Measurements from ENCODE around the gene RAD52. TPM values are rescaled to one million over a fixed set of nuclear protein-coding genes. Genes with fewer than 3 reads are reported as not detected.

The RAD52 gene
- total RNA-seq, 2 donors from 2014 or later: 17.0 to 24.9 TPM

GRCh38 chr12:903055-903454 lies 46.4 kb downstream of the RAD52 start:
- H3K36me3 Mint-ChIP-seq: peaks cover 36% of the 10 kb centered on the region

GRCh38 chr12:902581-902980 lies 46.9 kb downstream of the RAD52 start:
- H3K36me3 Mint-ChIP-seq: peaks cover 36% of the 10 kb centered on the region
- H3K4me3 Mint-ChIP-seq: no peak overlapping the region
- DNase-seq (ENCODE audit: low spot score) (no peak), ATAC-seq (no peak)
- no peaks in the 10 kb centered on the region for H3K9me3 Mint-ChIP-seq
- no peak overlapping the region for H3K27ac Mint-ChIP-seq
- no peaks in the 10 kb centered on the region for H3K27me3 Mint-ChIP-seq
- peaks cover 18 to 23% of the 10 kb centered on the region in 2 donors for H3K4me1 Mint-ChIP-seq (ENCODE audit: low read depth in 2 of 2)

More at GRCh38 chr12:903055-903454, 46.4 kb downstream of the RAD52 start:
- ATAC-seq (no peak), DNase-seq (ENCODE audit: low spot score) (no peak)
- Mint-ChIP-seq H3K27me3 (no peaks in the 10 kb centered on the region), H3K9me3 (no peaks in the 10 kb centered on the region), H3K4me1 (ENCODE audit: low read depth in 2 of 2) (peaks cover 18 to 23% of the 10 kb centered on the region in 2 donors), H3K4me3 (no peak overlapping the region), H3K27ac (no peak overlapping the region)

GRCh38 chr12:897386-897785 lies 52.1 kb downstream of the RAD52 start:
- H3K4me3 Mint-ChIP-seq: no peak overlapping the region
- H3K9me3 Mint-ChIP-seq: no peaks in the 10 kb centered on the region
- ATAC-seq (no peak), DNase-seq (ENCODE audit: low spot score) (no peak)
- H3K27ac Mint-ChIP-seq: no peak overlapping the region
- no peaks in the 10 kb centered on the region for H3K27me3 Mint-ChIP-seq
- H3K36me3 Mint-ChIP-seq: peaks cover 27% of the 10 kb centered on the region
- no peaks in the 10 kb centered on the region for H3K4me1 Mint-ChIP-seq (ENCODE audit: low read depth in 2 of 2)

- no peak overlapping the region for H3K4me3 Mint-ChIP-seq
- H3K4me1 Mint-ChIP-seq (ENCODE audit: low read depth in 2 of 2): no peaks in the 10 kb centered on the region
- DNase-seq (ENCODE audit: low spot score) (no peak), ATAC-seq (no peak)
- H3K9me3 Mint-ChIP-seq: no peaks in the 10 kb centered on the region
- H3K27me3 Mint-ChIP-seq: no peaks in the 10 kb centered on the region
- H3K36me3 Mint-ChIP-seq: peaks cover 18% of the 10 kb centered on the region
- no peak overlapping the region for H3K27ac Mint-ChIP-seq
Measured at GRCh38 chr12:896031-896430, 53.5 kb downstream of the RAD52 start.

- Mint-ChIP-seq H3K9me3 (no peaks in the 10 kb centered on the region), H3K4me1 (ENCODE audit: low read depth in 2 of 2) (no peaks in the 10 kb centered on the region), H3K27ac (no peak overlapping the region), H3K4me3 (no peak overlapping the region), H3K36me3 (peaks cover 18% of the 10 kb centered on the region), H3K27me3 (no peaks in the 10 kb centered on the region)
- DNase-seq (ENCODE audit: low spot score) (no peak), ATAC-seq (no peak)
Measured at GRCh38 chr12:894226-894625, 55.3 kb downstream of the RAD52 start.

GRCh38 chr12:886206-886605 lies 63.3 kb downstream of the RAD52 start:
- Mint-ChIP-seq H3K27me3 (no peaks in the 10 kb centered on the region), H3K27ac (no peak overlapping the region), H3K4me3 (no peak overlapping the region), H3K4me1 (ENCODE audit: low read depth in 2 of 2) (no peaks in the 10 kb centered on the region), H3K36me3 (peaks cover 30% of the 10 kb centered on the region), H3K9me3 (no peaks in the 10 kb centered on the region)
- DNase-seq (ENCODE audit: low spot score) (no peak), ATAC-seq (no peak)

- H3K27me3 Mint-ChIP-seq: no peaks in the 10 kb centered on the region
- ATAC-seq (no peak), DNase-seq (ENCODE audit: low spot score) (no peak)
- H3K27ac Mint-ChIP-seq: no peak overlapping the region
- no peaks in the 10 kb centered on the region for H3K4me1 Mint-ChIP-seq (ENCODE audit: low read depth in 2 of 2)
- no peak overlapping the region for H3K4me3 Mint-ChIP-seq
- H3K9me3 Mint-ChIP-seq: no peaks in the 10 kb centered on the region
- peaks cover 30% of the 10 kb centered on the region for H3K36me3 Mint-ChIP-seq
Measured at GRCh38 chr12:885701-886100, 63.8 kb downstream of the RAD52 start.

GRCh38 chr12:884746-885414 lies 64.6 kb downstream of the RAD52 start:
- H3K36me3 Mint-ChIP-seq: peaks cover 32% of the 10 kb centered on the region
- H3K27ac Mint-ChIP-seq: peak overlapping the region in 1 of 2 donors; percentile 20

GRCh38 chr12:880656-881055 lies 68.8 kb downstream of the RAD52 start:
- Mint-ChIP-seq H3K27me3 (no peaks in the 10 kb centered on the region), H3K9me3 (no peaks in the 10 kb centered on the region), H3K27ac (no peak overlapping the region), H3K36me3 (peaks cover 25% of the 10 kb centered on the region), H3K4me3 (no peak overlapping the region), H3K4me1 (ENCODE audit: low read depth in 2 of 2) (peaks cover 0 to 4% of the 10 kb centered on the region in 2 donors)
- no peak for DNase-seq (ENCODE audit: low spot score)
- no peak for ATAC-seq

More at GRCh38 chr12:884746-885414, 64.6 kb downstream of the RAD52 start:
- H3K27me3 Mint-ChIP-seq: no peaks in the 10 kb centered on the region
- H3K4me3 Mint-ChIP-seq: no peak overlapping the region
- H3K4me1 Mint-ChIP-seq (ENCODE audit: low read depth in 2 of 2): no peaks in the 10 kb centered on the region
- DNase-seq (ENCODE audit: low spot score): no peak
- ATAC-seq: no peak
- no peaks in the 10 kb centered on the region for H3K9me3 Mint-ChIP-seq

- no peaks in the 10 kb centered on the region for H3K27me3 Mint-ChIP-seq
- H3K36me3 Mint-ChIP-seq: peaks cover 14% of the 10 kb centered on the region
- no peaks in the 10 kb centered on the region for H3K9me3 Mint-ChIP-seq
- ATAC-seq (no peak), DNase-seq (ENCODE audit: low spot score) (no peak)
- no peak overlapping the region for H3K4me3 Mint-ChIP-seq
- no peak overlapping the region for H3K27ac Mint-ChIP-seq
- H3K4me1 Mint-ChIP-seq (ENCODE audit: low read depth in 2 of 2): peaks cover 0 to 4% of the 10 kb centered on the region in 2 donors
Measured at GRCh38 chr12:879641-880040, 69.9 kb downstream of the RAD52 start.

GRCh38 chr12:873954-874353 lies 75.5 kb downstream of the RAD52 start:
- Mint-ChIP-seq H3K4me3 (no peak overlapping the region), H3K36me3 (no peaks in the 10 kb centered on the region), H3K27ac (no peak overlapping the region), H3K9me3 (no peaks in the 10 kb centered on the region), H3K27me3 (no peaks in the 10 kb centered on the region), H3K4me1 (ENCODE audit: low read depth in 2 of 2) (peaks cover 8% of the 10 kb centered on the region in 2 donors)
- DNase-seq (ENCODE audit: low spot score): no peak
- peak in 1 of 2 donors; percentile 79 for ATAC-seq

GRCh38 chr12:870378-870777 lies 79.1 kb downstream of the RAD52 start:
- H3K27me3 Mint-ChIP-seq: no peaks in the 10 kb centered on the region
- DNase-seq (ENCODE audit: low spot score): no peak
- H3K4me3 Mint-ChIP-seq: no peak overlapping the region
- H3K9me3 Mint-ChIP-seq: no peaks in the 10 kb centered on the region
- H3K36me3 Mint-ChIP-seq: peaks cover 4% of the 10 kb centered on the region
- peaks cover 8% of the 10 kb centered on the region in 2 donors for H3K4me1 Mint-ChIP-seq (ENCODE audit: low read depth in 2 of 2)
- no peak for ATAC-seq
- H3K27ac Mint-ChIP-seq: no peak overlapping the region

- Mint-ChIP-seq H3K27ac (no peak overlapping the region), H3K9me3 (no peaks in the 10 kb centered on the region), H3K27me3 (no peaks in the 10 kb centered on the region), H3K36me3 (peaks cover 10% of the 10 kb centered on the region), H3K4me1 (ENCODE audit: low read depth in 2 of 2) (peaks cover 3% of the 10 kb centered on the region in 2 donors), H3K4me3 (no peak overlapping the region)
- DNase-seq (ENCODE audit: low spot score): no peak
- no peak for ATAC-seq
Measured at GRCh38 chr12:868722-869121, 80.8 kb downstream of the RAD52 start.

- H3K27ac Mint-ChIP-seq: no peak overlapping the region
- ATAC-seq: no peak
- no peaks in the 10 kb centered on the region for H3K9me3 Mint-ChIP-seq
- H3K4me3 Mint-ChIP-seq: no peak overlapping the region
- H3K27me3 Mint-ChIP-seq: no peaks in the 10 kb centered on the region
- peaks cover 10% of the 10 kb centered on the region for H3K36me3 Mint-ChIP-seq
- H3K4me1 Mint-ChIP-seq (ENCODE audit: low read depth in 2 of 2): peaks cover 0 to 3% of the 10 kb centered on the region in 2 donors
- no peak for DNase-seq (ENCODE audit: low spot score)
Measured at GRCh38 chr12:867905-868304, 81.6 kb downstream of the RAD52 start.

- DNase-seq (ENCODE audit: low spot score) (no peak), ATAC-seq (no peak)
- no peaks in the 10 kb centered on the region for H3K27me3 Mint-ChIP-seq
- peaks cover 4 to 5% of the 10 kb centered on the region in 2 donors for H3K4me1 Mint-ChIP-seq (ENCODE audit: low read depth in 2 of 2)
- H3K4me3 Mint-ChIP-seq: no peak overlapping the region
- no peak overlapping the region for H3K27ac Mint-ChIP-seq
- no peaks in the 10 kb centered on the region for H3K9me3 Mint-ChIP-seq
- H3K36me3 Mint-ChIP-seq: peaks cover 22% of the 10 kb centered on the region
Measured at GRCh38 chr12:865614-866013, 83.9 kb downstream of the RAD52 start.
